GM12878 (cell line): ENCODE measurements around the gene TTLL11. TPM values are rescaled to one million over a fixed set of nuclear protein-coding genes. Genes with fewer than 3 reads are reported as not detected.

Experiments
- ATAC-seq: fragments of 200-7000 bp; cut with Tn5 transposase; 3 replicates; pipeline ENCODE4 v1.9.1; 2020; ENCODE audit warnings: mild to moderate bottlenecking, moderate library complexity
- BruUV-seq: library from RNA; stranded (reverse); fragments of 400-500 nt; replicated peaks from 2 replicates; lab custom pipeline; 2021; lab: Mats Ljungman, UMichigan
- CTCF ChIA-PET: fragments of 300-600 bp; sonication (Branson Sonifier 250); formaldehyde crosslinking; extraction: SDS; loops from one replicate; lab custom pipeline; 2021; ENCODE audit warnings: inconsistent platforms; lab: Yijun Ruan, JAX
- POLR2A ChIA-PET: fragments of 350-600 bp; formaldehyde crosslinking; extraction: SDS; loops from one replicate; lab custom pipeline; 2021; ENCODE audit warnings: inconsistent platforms; lab: Charles Lee
- RAD21 ChIA-PET: fragments of 300-600 bp; sonication (Branson Sonifier 250); formaldehyde crosslinking; loops from one replicate; lab custom pipeline; 2023; ENCODE audit warnings: antibody characterized with exemption; ENCODE audit not compliant: unreplicated experiment; lab: Charles Lee
- SMC1A ChIA-PET: fragments of 300-600 bp; sonication (Branson Sonifier 250); formaldehyde crosslinking; loops from one replicate; lab custom pipeline; 2023; ENCODE audit not compliant: unreplicated experiment, uncharacterized antibody; lab: Charles Lee
- DNase-seq: peaks from one replicate; pipeline ENCODE4 v3.0.0-alpha.2; 2011; ENCODE audit warnings: low read depth, low spot score
- FAIRE-seq: peaks from 3 replicates; lab custom pipeline; 2011; peaks lifted over from hg19 to GRCh38; lab: Jason Lieb, UNC
- H2AFZ ChIP-seq: 2 replicates; pipeline ENCODE4 v1.6.0; 2011; ENCODE audit warnings: low read depth, low read length, control low read depth; ENCODE audit not compliant: control insufficient read depth
- H3K27ac ChIP-seq: 2 replicates; pipeline ENCODE4 v1.5.1; 2011; ENCODE audit warnings: control low read depth; ENCODE audit not compliant: control insufficient read depth, insufficient read depth
- H3K27me3 ChIP-seq, 2 experiments: replicated peaks in 1 of 2; 2 replicates each; pipeline versions ENCODE4 v1.6.0 to v1.6.1; 2011; ENCODE audit warnings: low read length in 1 of 2; ENCODE audit not compliant: control insufficient read depth in 2 of 2, insufficient read depth in 2 of 2
- H3K36me3 ChIP-seq, 2 experiments: 2 replicates each; pipeline ENCODE4 v1.5.1; 2011; ENCODE audit warnings: low read length in 1 of 2; ENCODE audit not compliant: control insufficient read depth in 2 of 2, insufficient read depth in 2 of 2
- H3K4me1 ChIP-seq: 2 replicates; pipeline ENCODE4 v1.6.1; 2011; ENCODE audit warnings: mild to moderate bottlenecking, low read length, moderate library complexity, mixed read lengths; ENCODE audit not compliant: control insufficient read depth, insufficient read depth
- H3K4me2 ChIP-seq: 2 replicates; pipeline ENCODE4 v1.6.0; 2011; ENCODE audit warnings: control low read depth; ENCODE audit not compliant: control insufficient read depth, insufficient read depth
- H3K4me3 ChIP-seq: fragments of 200-600 bp; sonication (generic); 2 replicates; pipeline ENCODE4 v1.5.1; 2016
- H3K79me2 ChIP-seq: 2 replicates; pipeline ENCODE4 v1.6.0; 2011; ENCODE audit warnings: low read length; ENCODE audit not compliant: control insufficient read depth, insufficient read depth
- H3K9ac ChIP-seq: 2 replicates; pipeline ENCODE4 v1.8.0; 2011; ENCODE audit warnings: low read length, control low read depth, mixed read lengths; ENCODE audit not compliant: control insufficient read depth, insufficient read depth
- H3K9me3 ChIP-seq: replicated peaks from 3 replicates; pipeline ENCODE4 v1.5.1; 2011; ENCODE audit warnings: mild to moderate bottlenecking, low read length; ENCODE audit not compliant: control insufficient read depth, insufficient read depth
- H4K20me1 ChIP-seq: 2 replicates; pipeline ENCODE4 v1.6.0; 2011; ENCODE audit not compliant: control insufficient read depth, insufficient read depth
- ATF7 ChIP-seq: fragments of 450-650 bp; IDR thresholded peaks from 2 replicates; pipeline ENCODE4 v1.6.1; 2016; ENCODE audit warnings: low read depth, mild to moderate bottlenecking
- CHD2 ChIP-seq: IDR thresholded peaks from 2 replicates; pipeline ENCODE4 v1.6.1; 2011; ENCODE audit warnings: low read depth, low read length, improper control_type of control experiment, borderline replicate concordance
- IKZF2 ChIP-seq, 2 experiments: fragments of 450-650 bp; IDR thresholded peaks; 2 replicates each; pipeline ENCODE4 v1.6.1; 2017; ENCODE audit warnings: mild to moderate bottlenecking in 2 of 2, moderate library complexity in 2 of 2
- NFYA ChIP-seq: IDR thresholded peaks from 2 replicates; pipeline ENCODE4 v1.6.1; 2011; ENCODE audit warnings: low read depth, mild to moderate bottlenecking, low read length, improper control_type of control experiment, borderline replicate concordance
- NRF1 ChIP-seq: conservative IDR thresholded peaks from 2 replicates; pipeline ENCODE4 v1.6.1; 2011; ENCODE audit warnings: mild to moderate bottlenecking, low read depth, low read length, improper control_type of control experiment
- PAX5 ChIP-seq: IDR thresholded peaks from 2 replicates; pipeline ENCODE4 v1.6.1; 2011; ENCODE audit warnings: low read depth, low read length, borderline replicate concordance
- POLR2AphosphoS5 ChIP-seq: IDR thresholded peaks from 2 replicates; pipeline ENCODE4 v1.6.1; 2011; ENCODE audit warnings: mild to moderate bottlenecking, low read length, inconsistent platforms
- RAD51 ChIP-seq: fragments of 450-650 bp; IDR thresholded peaks from 2 replicates; pipeline ENCODE4 v1.6.1; 2016; ENCODE audit warnings: moderate library complexity, mild to moderate bottlenecking, inconsistent platforms
- RFX5 ChIP-seq: IDR thresholded peaks from 2 replicates; pipeline ENCODE4 v1.6.1; 2011; ENCODE audit warnings: low read depth, low read length, improper control_type of control experiment
- RUNX3 ChIP-seq: IDR thresholded peaks from 2 replicates; pipeline ENCODE4 v1.6.1; 2012; ENCODE audit warnings: low read length, inconsistent platforms
- ZBED1 ChIP-seq: IDR thresholded peaks from 2 replicates; pipeline ENCODE4 v1.6.1; 2016; ENCODE audit warnings: borderline replicate concordance
- ZSCAN29 ChIP-seq: fragments of 450-650 bp; IDR thresholded peaks from 2 replicates; pipeline ENCODE4 v1.6.1; 2017; ENCODE audit warnings: mild to moderate bottlenecking, moderate library complexity
- WGBS: methylation state at CpG from one replicate; pipeline ENCODE4 v1.1.6; 2016; ENCODE audit warnings: low lambda C conversion rate; ENCODE audit not compliant: insufficient replicate concordance, insufficient coverage; ENCODE audit errors: missing lambda C conversion rate; 5-methylcytosine and 5-hydroxymethylcytosine counted together
- in situ Hi-C: fragments of 300-500 bp; cut with MboI; formaldehyde crosslinking; loops from 9 replicates; pipeline ENCODE4 v1.14.3; 2018; ENCODE audit warnings: mixed read lengths
- intact Hi-C: fragments of 100-400 bp; cut with micrococcal nuclease; formaldehyde crosslinking; loops from one replicate; pipeline ENCODE4 v1.14.2; 2022; ENCODE audit not compliant: unreplicated experiment
- polyA plus RNA-seq, 11 experiments: library from polyadenylated mRNA; depleted of rRNA in 4 of 11; unstranded in 6 of 11; stranded (reverse) in 5 of 11; fragments of >200 nt; fragmentation: Nextera tagmentation in 4 of 11; fragmentation: Illumina TruSeq in 1 of 11; extraction: Ambion mirVana in 4 of 11; extraction: Trizol in 1 of 11; gene quantifications; 1 replicate in 1 of 11; 2 replicates in 10 of 11; pipeline versions ENCODE4 v1.2.1 to v1.2.3, GENCODE V29; 2011 to 2016; ENCODE audit warnings: inconsistent platforms in 2 of 11, missing spikeins in 2 of 11, low read depth in 1 of 11
- total RNA-seq, 4 experiments: library from RNA; depleted of rRNA in 3 of 4; stranded (reverse); fragments of >200 nt in 3 of 4; fragmentation: Illumina TruSeq in 1 of 4; extraction: Trizol in 1 of 4; gene quantifications; 2 replicates each; pipeline versions ENCODE4 v1.2.1 to v1.2.3, GENCODE V29; 2013 to 2021
- TF ChIP-seq, protein P1 (sequence below): IDR thresholded peaks from 2 replicates; pipeline ENCODE4 v1.6.1; 2011; ENCODE audit warnings: mild to moderate bottlenecking, low read depth, low read length, moderate library complexity; ENCODE audit not compliant: insufficient replicate concordance
- TF ChIP-seq, protein P2 (sequence below): fragments of 450-650 bp; formaldehyde crosslinking; IDR thresholded peaks from 2 replicates; pipeline ENCODE4 v1.5.0; 2022; ENCODE audit warnings: mild to moderate bottlenecking, missing genetic modification characterization

The TTLL11 gene
- total and polyA plus RNA-seq, 10 of the 15 experiments (the other 5 are each of a cell fraction or from before 2014, with no cell fraction given): 1.2 to 3.7 (median 2.9) TPM

DNA sequence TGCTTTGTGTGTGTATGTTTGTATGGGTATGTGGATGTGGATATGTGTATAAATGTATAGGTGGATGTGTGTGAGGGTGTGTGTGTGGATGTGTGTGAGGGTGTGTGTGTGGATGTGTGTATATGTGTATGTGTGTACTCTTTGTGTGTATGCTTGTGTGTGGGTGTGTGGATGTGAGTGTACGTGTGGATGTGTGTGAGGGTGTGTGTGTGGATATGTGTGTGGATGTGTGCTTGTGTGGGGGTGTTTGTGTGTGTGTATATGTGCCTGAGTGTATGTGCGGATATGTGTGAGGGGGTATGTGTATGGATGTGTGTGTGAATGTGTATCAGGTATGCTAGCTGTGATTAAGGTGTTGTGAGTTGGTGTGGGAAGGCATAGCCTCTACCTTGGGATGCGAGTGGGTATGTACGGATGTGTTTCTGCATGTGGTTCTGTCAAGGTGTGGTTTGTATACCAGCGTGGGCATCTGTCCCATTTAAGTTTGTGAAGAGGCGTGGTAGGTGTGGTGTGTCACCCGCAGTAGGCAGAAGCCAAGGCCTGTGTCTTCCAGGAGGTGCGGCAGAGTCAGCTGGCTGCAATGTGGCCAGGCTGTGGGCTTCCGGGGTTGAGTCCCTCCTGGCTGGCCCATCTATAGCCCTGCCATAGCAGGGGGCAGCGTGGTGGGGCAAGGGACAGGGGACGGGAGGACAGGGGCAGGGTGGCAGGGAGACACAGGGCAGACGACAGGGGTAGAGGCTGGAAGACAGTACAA lies 285.9 kb downstream of the TTLL11 start:
- H3K79me2 ChIP-seq: no peaks in the 10 kb centered on the region
- intact Hi-C loops (no loop called here), in situ Hi-C loops (no loop called here)
- ATAC-seq (no peak), FAIRE-seq (no peak), DNase-seq (no peak)
- H3K36me3 ChIP-seq: no peaks in the 10 kb centered on the region
- H2AFZ ChIP-seq: no peak overlapping the region
- H4K20me1 ChIP-seq: no peaks in the 10 kb centered on the region
- TF ChIP-seq, protein P1, sequence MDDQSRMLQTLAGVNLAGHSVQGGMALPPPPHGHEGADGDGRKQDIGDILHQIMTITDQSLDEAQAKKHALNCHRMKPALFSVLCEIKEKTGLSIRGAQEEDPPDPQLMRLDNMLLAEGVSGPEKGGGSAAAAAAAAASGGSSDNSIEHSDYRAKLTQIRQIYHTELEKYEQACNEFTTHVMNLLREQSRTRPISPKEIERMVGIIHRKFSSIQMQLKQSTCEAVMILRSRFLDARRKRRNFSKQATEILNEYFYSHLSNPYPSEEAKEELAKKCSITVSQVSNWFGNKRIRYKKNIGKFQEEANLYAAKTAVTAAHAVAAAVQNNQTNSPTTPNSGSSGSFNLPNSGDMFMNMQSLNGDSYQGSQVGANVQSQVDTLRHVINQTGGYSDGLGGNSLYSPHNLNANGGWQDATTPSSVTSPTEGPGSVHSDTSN: peak; percentile 6
- no peak for TF ChIP-seq CHD2
- H3K4me1 ChIP-seq: no peaks in the 10 kb centered on the region
- H3K4me2 ChIP-seq: no peak overlapping the region
- H3K4me3 ChIP-seq: no peak overlapping the region
- ChIA-PET POLR2A (no interaction called here), RAD21 (no interaction called here), CTCF (no interaction called here), SMC1A (no interaction called here)
- H3K27me3 ChIP-seq: 0 out of 4 replicates have a peak, but pooled peaks cover 0 to 1% of the 10 kb centered on the region in 2 experiments
- no peak overlapping the region for H3K9ac ChIP-seq
- 46% methylated on average over 10 of the region's 12 CpGs for WGBS
- no peaks in the 10 kb centered on the region for H3K9me3 ChIP-seq
- no TSS peak for BruUV-seq
- H3K27ac ChIP-seq: no peak overlapping the region

DNA sequence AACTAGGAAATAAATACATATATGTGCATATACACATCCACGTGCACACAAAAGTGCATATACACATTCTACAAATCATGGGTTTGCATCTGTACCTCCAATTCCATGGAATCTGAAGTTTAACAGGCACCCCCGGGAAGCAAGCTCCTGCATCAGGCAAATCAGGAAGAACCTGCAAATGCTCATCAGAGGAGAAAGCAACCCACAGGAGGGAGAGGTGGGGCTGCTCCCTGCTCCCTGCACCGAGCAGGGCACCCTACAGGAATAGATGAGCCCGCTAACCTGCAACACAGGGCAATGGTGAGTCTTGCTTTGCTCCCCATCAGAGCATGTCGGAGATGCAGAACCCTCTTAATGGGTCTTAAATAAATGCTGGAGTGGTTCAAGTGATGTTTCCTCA lies 290.4 kb downstream of the TTLL11 start:
- no peaks in the 10 kb centered on the region for H3K79me2 ChIP-seq
- H3K9ac ChIP-seq: no peak overlapping the region
- ATAC-seq (no peak), DNase-seq (no peak), FAIRE-seq (no peak)
- H4K20me1 ChIP-seq: no peaks in the 10 kb centered on the region
- H3K27me3 ChIP-seq: no peaks in the 10 kb centered on the region
- H2AFZ ChIP-seq: no peak overlapping the region
- no peak overlapping the region for H3K4me3 ChIP-seq
- H3K9me3 ChIP-seq: no peaks in the 10 kb centered on the region
- ChIA-PET CTCF (no interaction called here), POLR2A (no interaction called here), SMC1A (no interaction called here), RAD21 (no interaction called here)
- no peak overlapping the region for H3K27ac ChIP-seq
- no TSS peak for BruUV-seq
- WGBS: 32% methylated on average over 5 of the region's 5 CpGs
- H3K4me1 ChIP-seq: no peaks in the 10 kb centered on the region
- in situ Hi-C loops (no loop called here), intact Hi-C loops (no loop called here)
- H3K4me2 ChIP-seq: no peak overlapping the region
- H3K36me3 ChIP-seq: no peaks in the 10 kb centered on the region
- TF ChIP-seq POLR2AphosphoS5 (no peak), ZSCAN29 (no peak), ZBED1 (no peak), NFYA (no peak), RUNX3 (no peak), IKZF2 (IDR thresholded peaks at IDR 0.05) (no peak), RFX5 (no peak), NRF1 (no peak), PAX5 (no peak), RAD51 (no peak), ATF7 (no peak)
- TF ChIP-seq, protein P2, sequence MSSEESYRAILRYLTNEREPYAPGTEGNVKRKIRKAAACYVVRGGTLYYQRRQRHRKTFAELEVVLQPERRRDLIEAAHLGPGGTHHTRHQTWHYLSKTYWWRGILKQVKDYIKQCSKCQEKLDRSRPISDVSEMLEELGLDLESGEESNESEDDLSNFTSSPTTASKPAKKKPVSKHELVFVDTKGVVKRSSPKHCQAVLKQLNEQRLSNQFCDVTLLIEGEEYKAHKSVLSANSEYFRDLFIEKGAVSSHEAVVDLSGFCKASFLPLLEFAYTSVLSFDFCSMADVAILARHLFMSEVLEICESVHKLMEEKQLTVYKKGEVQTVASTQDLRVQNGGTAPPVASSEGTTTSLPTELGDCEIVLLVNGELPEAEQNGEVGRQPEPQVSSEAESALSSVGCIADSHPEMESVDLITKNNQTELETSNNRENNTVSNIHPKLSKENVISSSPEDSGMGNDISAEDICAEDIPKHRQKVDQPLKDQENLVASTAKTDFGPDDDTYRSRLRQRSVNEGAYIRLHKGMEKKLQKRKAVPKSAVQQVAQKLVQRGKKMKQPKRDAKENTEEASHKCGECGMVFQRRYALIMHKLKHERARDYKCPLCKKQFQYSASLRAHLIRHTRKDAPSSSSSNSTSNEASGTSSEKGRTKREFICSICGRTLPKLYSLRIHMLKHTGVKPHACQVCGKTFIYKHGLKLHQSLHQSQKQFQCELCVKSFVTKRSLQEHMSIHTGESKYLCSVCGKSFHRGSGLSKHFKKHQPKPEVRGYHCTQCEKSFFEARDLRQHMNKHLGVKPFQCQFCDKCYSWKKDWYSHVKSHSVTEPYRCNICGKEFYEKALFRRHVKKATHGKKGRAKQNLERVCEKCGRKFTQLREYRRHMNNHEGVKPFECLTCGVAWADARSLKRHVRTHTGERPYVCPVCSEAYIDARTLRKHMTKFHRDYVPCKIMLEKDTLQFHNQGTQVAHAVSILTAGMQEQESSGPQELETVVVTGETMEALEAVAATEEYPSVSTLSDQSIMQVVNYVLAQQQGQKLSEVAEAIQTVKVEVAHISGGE (CRISPR knock-in tag): no peak
